ENCODE data around the gene ROBO1.

GRCh38 chr3:79632842-79633241 lies 135.0 kb downstream of the ROBO1 start:
- TF ChIP-seq, protein P1, sequence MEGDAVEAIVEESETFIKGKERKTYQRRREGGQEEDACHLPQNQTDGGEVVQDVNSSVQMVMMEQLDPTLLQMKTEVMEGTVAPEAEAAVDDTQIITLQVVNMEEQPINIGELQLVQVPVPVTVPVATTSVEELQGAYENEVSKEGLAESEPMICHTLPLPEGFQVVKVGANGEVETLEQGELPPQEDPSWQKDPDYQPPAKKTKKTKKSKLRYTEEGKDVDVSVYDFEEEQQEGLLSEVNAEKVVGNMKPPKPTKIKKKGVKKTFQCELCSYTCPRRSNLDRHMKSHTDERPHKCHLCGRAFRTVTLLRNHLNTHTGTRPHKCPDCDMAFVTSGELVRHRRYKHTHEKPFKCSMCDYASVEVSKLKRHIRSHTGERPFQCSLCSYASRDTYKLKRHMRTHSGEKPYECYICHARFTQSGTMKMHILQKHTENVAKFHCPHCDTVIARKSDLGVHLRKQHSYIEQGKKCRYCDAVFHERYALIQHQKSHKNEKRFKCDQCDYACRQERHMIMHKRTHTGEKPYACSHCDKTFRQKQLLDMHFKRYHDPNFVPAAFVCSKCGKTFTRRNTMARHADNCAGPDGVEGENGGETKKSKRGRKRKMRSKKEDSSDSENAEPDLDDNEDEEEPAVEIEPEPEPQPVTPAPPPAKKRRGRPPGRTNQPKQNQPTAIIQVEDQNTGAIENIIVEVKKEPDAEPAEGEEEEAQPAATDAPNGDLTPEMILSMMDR (CRISPR knock-in tag; IDR thresholded peaks at IDR 0.05): no peak
- TF ChIP-seq BORCS8-MEF2B (CRISPR knock-in tag; IDR thresholded peaks at IDR 0.05): no peak
- TF ChIP-seq EP300 (IDR thresholded peaks at IDR 0.05; ENCODE audit: low read depth in 2 of 2, low read length in 2 of 2): no peak
- TF ChIP-seq EP300 (CRISPR knock-in tag; IDR thresholded peaks at IDR 0.05; ENCODE audit: borderline replicate concordance): no peak
- no peak for TF ChIP-seq EZH2 (conservative IDR thresholded peaks at IDR 0.05; ENCODE audit: low read depth, low read length)
- TF ChIP-seq ZBTB8A (CRISPR knock-in tag; IDR thresholded peaks at IDR 0.05; ENCODE audit: borderline replicate concordance, low read depth): no peak
- no peak for TF ChIP-seq MTF1 (CRISPR knock-in tag; IDR thresholded peaks at IDR 0.05)
- TF ChIP-seq CHD2 (IDR thresholded peaks at IDR 0.05; ENCODE audit: low read depth, low read length): no peak
- TF ChIP-seq CENPX (CRISPR knock-in tag; IDR thresholded peaks at IDR 0.05): no peak
- TF ChIP-seq KDM2A (CRISPR knock-in tag; IDR thresholded peaks at IDR 0.05; ENCODE audit: borderline replicate concordance, low read depth): no peak
- TF ChIP-seq MTA1 (CRISPR knock-in tag; IDR thresholded peaks at IDR 0.05; ENCODE audit: borderline replicate concordance): no peak
- no peak for TF ChIP-seq KLF16 (CRISPR knock-in tag; IDR thresholded peaks at IDR 0.05)
- TF ChIP-seq ZNF24 (IDR thresholded peaks at IDR 0.05): no peak
